ENCODE data around the gene ATAD1. TPM values are rescaled to one million over a fixed set of nuclear protein-coding genes. Genes with fewer than 3 reads are reported as not detected.

Gene ATAD1
- total RNA-seq, 1 experiment from 2014 or later, result 15.7 TPM

- no peak overlapping the region for H3K4me3 ChIP-seq (ENCODE audit: low read length)
- H3K9me2 ChIP-seq (replicated peaks; ENCODE audit: low read length), result no peaks in the 10 kb centered on the region
- H2AFZ ChIP-seq (ENCODE audit: low read length), result no peak overlapping the region
- H3K36me3 ChIP-seq (ENCODE audit: low read depth, low read length), result no peaks in the 10 kb centered on the region
- intact Hi-C loops (cut with micrococcal nuclease), result no loop called here
- no peak overlapping the region for H3K4me2 ChIP-seq (ENCODE audit: low read length)
- ATAC-seq (no peak), DNase-seq (no peak)
- no peaks in the 10 kb centered on the region for H3F3A ChIP-seq (ENCODE audit: low read length, unreplicated experiment)
- no peak overlapping the region for H3K9ac ChIP-seq (ENCODE audit: low read length)
- no TSS peak for BruUV-seq (replicated peaks)
- no peaks in the 10 kb centered on the region for H3K4me1 ChIP-seq (ENCODE audit: insufficient read depth, low read length)
- TF ChIP-seq EZH2phosphoT487 (IDR thresholded peaks at IDR 0.05; ENCODE audit: borderline replicate concordance, low read length) (no peak), EZH2 (IDR thresholded peaks at IDR 0.05; ENCODE audit: low read length, unreplicated experiment) (no peak), CTCF (conservative IDR thresholded peaks at IDR 0.05; ENCODE audit: low read depth, low read length) (no peak)
- H4K20me1 ChIP-seq (ENCODE audit: low read length), result no peaks in the 10 kb centered on the region
- no peak overlapping the region for H3K27ac ChIP-seq (ENCODE audit: low read length)
- CTCF ChIA-PET, result no interaction called here
- no peaks in the 10 kb centered on the region for H3K79me2 ChIP-seq (ENCODE audit: low read length)
- H3K9me3 ChIP-seq (ENCODE audit: low read length), result no peaks in the 10 kb centered on the region
- no peaks in the 10 kb centered on the region for H3K27me3 ChIP-seq (ENCODE audit: low read length)
- POLR2A ChIA-PET (ENCODE audit: unreplicated experiment), result no interaction called here
These were observed 104.3 kb downstream of the ATAD1 start for GRCh38 chr10:87713707-87714106.

- H3K27ac ChIP-seq (ENCODE audit: low read length), result no peak overlapping the region
- H3K4me2 ChIP-seq (ENCODE audit: low read length), result no peak overlapping the region
- ChIA-PET POLR2A (ENCODE audit: unreplicated experiment) (no interaction called here), CTCF (interaction anchor here (0.6 kb wide), 1 partner anchor 26 kb away, joined by 3 read pairs; no protein-coding TSS in a partner anchor)
- no peaks in the 10 kb centered on the region for H3K9me2 ChIP-seq (replicated peaks; ENCODE audit: low read length)
- ATAC-seq (no peak), DNase-seq (no peak)
- BruUV-seq (replicated peaks), result no TSS peak
- H3K27me3 ChIP-seq (ENCODE audit: low read length), result no peaks in the 10 kb centered on the region
- no peak for TF ChIP-seq CTCF (conservative IDR thresholded peaks at IDR 0.05; ENCODE audit: low read depth, low read length)
- TF ChIP-seq EZH2 (IDR thresholded peaks at IDR 0.05; ENCODE audit: low read length, unreplicated experiment), result no peak
- TF ChIP-seq EZH2phosphoT487 (IDR thresholded peaks at IDR 0.05; ENCODE audit: borderline replicate concordance, low read length), result no peak
- H3F3A ChIP-seq (ENCODE audit: low read length, unreplicated experiment), result no peaks in the 10 kb centered on the region
- H4K20me1 ChIP-seq (ENCODE audit: low read length), result no peaks in the 10 kb centered on the region
- H3K9me3 ChIP-seq (ENCODE audit: low read length), result no peaks in the 10 kb centered on the region
- H3K36me3 ChIP-seq (ENCODE audit: low read depth, low read length), result no peaks in the 10 kb centered on the region
- H2AFZ ChIP-seq (ENCODE audit: low read length), result no peak overlapping the region
- no peak overlapping the region for H3K4me3 ChIP-seq (ENCODE audit: low read length)
- intact Hi-C loops (cut with micrococcal nuclease), result no loop called here
- H3K79me2 ChIP-seq (ENCODE audit: low read length), result no peaks in the 10 kb centered on the region
- H3K9ac ChIP-seq (ENCODE audit: low read length), result no peak overlapping the region
- no peaks in the 10 kb centered on the region for H3K4me1 ChIP-seq (ENCODE audit: insufficient read depth, low read length)
These were observed 105.0 kb downstream of the ATAD1 start for GRCh38 chr10:87712913-87713616.

- H3F3A ChIP-seq (ENCODE audit: low read length, unreplicated experiment), result no peaks in the 10 kb centered on the region
- H3K4me1 ChIP-seq (ENCODE audit: insufficient read depth, low read length), result peaks cover 12% of the 10 kb centered on the region
- H3K9me2 ChIP-seq (replicated peaks; ENCODE audit: low read length), result no peaks in the 10 kb centered on the region
- ATAC-seq (no peak), DNase-seq (no peak)
- TF ChIP-seq EZH2 (IDR thresholded peaks at IDR 0.05; ENCODE audit: low read length, unreplicated experiment) (no peak), EZH2phosphoT487 (IDR thresholded peaks at IDR 0.05; ENCODE audit: borderline replicate concordance, low read length) (no peak), CTCF (conservative IDR thresholded peaks at IDR 0.05; ENCODE audit: low read depth, low read length) (no peak)
- H3K9ac ChIP-seq (ENCODE audit: low read length), result no peak overlapping the region
- H3K9me3 ChIP-seq (ENCODE audit: low read length), result no peaks in the 10 kb centered on the region
- CTCF ChIA-PET, result no interaction called here
- no peaks in the 10 kb centered on the region for H3K79me2 ChIP-seq (ENCODE audit: low read length)
- no peaks in the 10 kb centered on the region for H3K27me3 ChIP-seq (ENCODE audit: low read length)
- POLR2A ChIA-PET (ENCODE audit: unreplicated experiment), result no interaction called here
- intact Hi-C loops (cut with micrococcal nuclease), result no loop called here
- BruUV-seq (replicated peaks), result no TSS peak
- no peak overlapping the region for H3K4me3 ChIP-seq (ENCODE audit: low read length)
- H3K4me2 ChIP-seq (ENCODE audit: low read length), result no peak overlapping the region
- no peaks in the 10 kb centered on the region for H4K20me1 ChIP-seq (ENCODE audit: low read length)
- H3K36me3 ChIP-seq (ENCODE audit: low read depth, low read length), result no peaks in the 10 kb centered on the region
- no peak overlapping the region for H3K27ac ChIP-seq (ENCODE audit: low read length)
- no peak overlapping the region for H2AFZ ChIP-seq (ENCODE audit: low read length)
These were observed 110.8 kb downstream of the ATAD1 start for GRCh38 chr10:87707254-87707653.

All from PC-3 (cell line).